Hepatic stellate cell (primary cell): ENCODE results near the gene GALNT2.

Source experiments
- DNase-seq: peaks from one replicate; pipeline ENCODE4 v3.0.0; 2011; ENCODE audit warnings: low spot score

The GALNT2 gene

GRCh38 chr1:230050973-230051735 lies 15.9 kb upstream of the GALNT2 start:
- DNase-seq: no peak

- DNase-seq: no peak
Observed at GRCh38 chr1:230052018-230052417, 15.0 kb upstream of the GALNT2 start.

- DNase-seq: no peak
Observed at GRCh38 chr1:230052665-230053064, 14.4 kb upstream of the GALNT2 start.

- DNase-seq: no peak
Observed at GRCh38 chr1:230054092-230054749, 12.8 kb upstream of the GALNT2 start.

GRCh38 chr1:230056098-230056497 lies 10.9 kb upstream of the GALNT2 start:
- no peak for DNase-seq

- DNase-seq: no peak
Observed at GRCh38 chr1:230057100-230057499, 9.9 kb upstream of the GALNT2 start.

- no peak for DNase-seq
Observed at GRCh38 chr1:230057681-230058565, 9.1 kb upstream of the GALNT2 start.

- no peak for DNase-seq
Observed at GRCh38 chr1:230058626-230059025, 8.4 kb upstream of the GALNT2 start.

GRCh38 chr1:230061801-230062200 lies 5.2 kb upstream of the GALNT2 start:
- DNase-seq: no peak

GRCh38 chr1:230062521-230062920 lies 4.5 kb upstream of the GALNT2 start:
- DNase-seq: no peak

- no peak for DNase-seq
Observed at GRCh38 chr1:230064283-230064682, 2.8 kb upstream of the GALNT2 start.

GRCh38 chr1:230065161-230065560 lies 1.9 kb upstream of the GALNT2 start:
- DNase-seq: no peak

GRCh38 chr1:230065571-230065970 lies 1.5 kb upstream of the GALNT2 start:
- no peak for DNase-seq

GRCh38 chr1:230066031-230066430 lies 1.0 kb upstream of the GALNT2 start:
- no peak for DNase-seq

- peak; percentile 53 for DNase-seq
Observed at GRCh38 chr1:230067419-230067870, 407 bp downstream of the GALNT2 start.

- peak; percentile 43 for DNase-seq
Observed at GRCh38 chr1:230067871-230068620, 1.0 kb downstream of the GALNT2 start.

- DNase-seq: no peak
Observed at GRCh38 chr1:230068621-230068873, 1.5 kb downstream of the GALNT2 start.

- DNase-seq: peak; percentile 36
Observed at GRCh38 chr1:230068952-230069684, 2.1 kb downstream of the GALNT2 start.

- no peak for DNase-seq
Observed at GRCh38 chr1:230069796-230070195, 2.8 kb downstream of the GALNT2 start.

- no peak for DNase-seq
Observed at GRCh38 chr1:230070321-230071208, 3.5 kb downstream of the GALNT2 start.
